CD14-positive monocyte (primary cell): ENCODE data around the gene UPK3BL1. TPM values are rescaled to one million over a fixed set of nuclear protein-coding genes. Genes with fewer than 3 reads are reported as not detected.
"Not testable (repeated sequence)": the region's sequence is repeated elsewhere in the genome, so short reads cannot be mapped to it uniquely, and the experiment has no call there.

ENCODE experiments used
- DNase-seq, 3 donors: peaks; one replicate each; pipeline ENCODE4 v3.0.0-alpha.2; 2011 to 2022
- H2AFZ ChIP-seq: 2 replicates; pipeline ENCODE4 v1.6.0; 2012; ENCODE audit warnings: mild to moderate bottlenecking, low read depth, low read length, inconsistent platforms; ENCODE audit not compliant: insufficient read depth, poor library complexity, severe bottlenecking
- H3K27ac ChIP-seq, 2 donors: 1 replicate in 1 of 2; 2 replicates in 1 of 2; pipeline ENCODE4 v1.5.1; 2012 to 2013; ENCODE audit warnings: low read length in 2 of 2, control low read depth in 1 of 2, inconsistent platforms in 1 of 2, low read depth in 1 of 2, mild to moderate bottlenecking in 1 of 2
- H3K27me3 ChIP-seq, 2 donors: one replicate each; pipeline versions ENCODE4 v1.6.0 to v1.6.1; 2011 to 2013; ENCODE audit warnings: low read length in 2 of 2; ENCODE audit not compliant: control insufficient read depth in 2 of 2, insufficient read depth in 2 of 2
- H3K36me3 ChIP-seq, 2 donors: replicated peaks in 1 of 2; 1 replicate in 1 of 2; 2 replicates in 1 of 2; pipeline versions ENCODE4 v1.5.1 to v1.6.1; 2012 to 2013; ENCODE audit warnings: low read length in 2 of 2, control low read depth in 1 of 2, inconsistent platforms in 1 of 2, mild to moderate bottlenecking in 1 of 2; ENCODE audit not compliant: insufficient read depth in 2 of 2, control insufficient read depth in 1 of 2
- H3K4me1 ChIP-seq, 2 donors: 1 replicate in 1 of 2; 2 replicates in 1 of 2; pipeline versions ENCODE4 v1.5.1 to v1.6.1; 2012 to 2013; ENCODE audit warnings: low read length in 2 of 2, control low read depth in 1 of 2, inconsistent platforms in 1 of 2, mild to moderate bottlenecking in 1 of 2, moderate library complexity in 1 of 2; ENCODE audit not compliant: insufficient read depth in 2 of 2, control insufficient read depth in 1 of 2
- H3K4me2 ChIP-seq: replicated peaks from 2 replicates; pipeline ENCODE3; 2012; ENCODE audit warnings: low read length, moderate library complexity, mild to moderate bottlenecking; ENCODE audit not compliant: poor library complexity, severe bottlenecking; ENCODE audit errors: extremely low read depth
- H3K4me3 ChIP-seq, 3 experiments: fragments of 200-600 bp in 1 of 3; sonication (generic) in 1 of 3; replicated peaks in 1 of 3; 1 replicate in 2 of 3; 2 replicates in 1 of 3; pipeline ENCODE4 v1.5.1; 2011 to 2013; ENCODE audit warnings: low read length in 3 of 3, mild to moderate bottlenecking in 3 of 3, control low read depth in 2 of 3, low read depth in 2 of 3, inconsistent platforms in 1 of 3, moderate library complexity in 1 of 3
- H3K79me2 ChIP-seq: 2 replicates; pipeline ENCODE4 v1.6.0; 2012; ENCODE audit warnings: mild to moderate bottlenecking, control low read depth, inconsistent platforms, low read length, moderate library complexity; ENCODE audit not compliant: insufficient read depth
- H3K9ac ChIP-seq: 2 replicates; pipeline ENCODE4 v1.6.0; 2017; ENCODE audit warnings: low read length, mild to moderate bottlenecking; ENCODE audit not compliant: insufficient read depth, poor library complexity, severe bottlenecking
- H3K9me3 ChIP-seq, 2 donors: replicated peaks in 1 of 2; 1 replicate in 1 of 2; 2 replicates in 1 of 2; pipeline versions ENCODE4 v1.5.1 to v1.6.1; 2012 to 2013; ENCODE audit warnings: low read length in 2 of 2, control low read depth in 1 of 2; ENCODE audit not compliant: control insufficient read depth in 1 of 2, insufficient read depth in 1 of 2
- H4K20me1 ChIP-seq: 2 replicates; pipeline ENCODE4 v1.6.0; 2012; ENCODE audit warnings: mild to moderate bottlenecking, low read length, control low read depth, moderate library complexity; ENCODE audit not compliant: insufficient read depth
- H3K27ac Mint-ChIP-seq, 7 donors: one replicate each; pipeline ENCODE4 v1.8.0; 2020; ENCODE audit warnings: mild to moderate bottlenecking in 7 of 7, mixed read lengths in 7 of 7, moderate library complexity in 6 of 7, inconsistent platforms in 2 of 7
- H3K27me3 Mint-ChIP-seq, 3 donors: one replicate each; pipeline ENCODE4 v1.8.0; 2021 to 2022; ENCODE audit warnings: low read depth in 3 of 3, mild to moderate bottlenecking in 3 of 3, mixed read lengths in 3 of 3, moderate library complexity in 3 of 3, inconsistent platforms in 1 of 3
- H3K36me3 Mint-ChIP-seq, 2 donors: one replicate each; pipeline ENCODE4 v1.8.0; 2020; ENCODE audit warnings: mixed read lengths in 2 of 2, inconsistent platforms in 1 of 2, mild to moderate bottlenecking in 1 of 2
- H3K4me1 Mint-ChIP-seq: one replicate; pipeline ENCODE4 v1.8.0; 2020; ENCODE audit warnings: mild to moderate bottlenecking, mixed read lengths
- H3K4me3 Mint-ChIP-seq, 2 donors: one replicate each; pipeline ENCODE4 v1.8.0; 2020; ENCODE audit warnings: mild to moderate bottlenecking in 2 of 2, mixed read lengths in 2 of 2, moderate library complexity in 1 of 2
- H3K9me3 Mint-ChIP-seq, 7 donors: one replicate each; pipeline ENCODE4 v1.8.0; 2020 to 2022; ENCODE audit warnings: mixed read lengths in 7 of 7, mild to moderate bottlenecking in 6 of 7, moderate library complexity in 6 of 7, inconsistent platforms in 2 of 7
- whole genome bisulfite sequencing: methylation state at CpG from one replicate; pipeline ENCODE4 v1.1.5; 2013; ENCODE audit warnings: missing lambda C conversion rate; ENCODE audit not compliant: insufficient coverage; 5-methylcytosine and 5-hydroxymethylcytosine counted together
- intact Hi-C, 2 donors: fragments of 100-400 bp; cut with micrococcal nuclease; formaldehyde crosslinking; loops; one replicate each; pipeline versions ENCODE4 v1.15.0 to v1.15.1; 2023
- polyA plus RNA-seq, 3 donors: library from polyadenylated mRNA; depleted of rRNA in 1 of 3; unstranded in 2 of 3; stranded (reverse) in 1 of 3; fragments of 300-500 nt in 2 of 3; fragments of >200 nt in 1 of 3; fragmentation: Illumina TruSeq in 2 of 3; gene quantifications; 1 replicate in 2 of 3; 2 replicates in 1 of 3; pipeline ENCODE4 v1.2.3, GENCODE V29; 2012 to 2021

Gene UPK3BL1
- polyA plus RNA-seq, 3 donors: 19.6 to 101 (median 21.6) TPM

DNA sequence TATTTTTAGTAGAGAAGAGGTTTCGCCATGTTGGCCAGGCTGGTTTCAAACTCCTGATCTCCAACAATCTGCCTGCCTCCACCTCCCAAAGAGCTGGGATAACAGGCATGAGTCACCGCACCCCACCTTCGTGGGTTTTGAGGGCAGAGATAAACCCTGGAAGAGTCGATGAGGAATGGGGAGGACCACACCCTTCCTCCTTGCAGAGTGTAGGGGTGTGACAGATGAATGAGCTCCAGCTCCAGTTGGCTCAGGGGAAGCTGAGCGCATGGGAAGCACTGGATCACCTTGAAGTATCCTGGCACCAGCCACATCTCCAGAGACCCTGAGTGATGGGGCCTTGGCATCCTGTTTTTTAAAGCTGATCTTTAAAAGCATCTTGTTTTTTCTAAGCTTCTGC is 40.0 kb upstream of the UPK3BL1 start:
- intact Hi-C loops, H3K9ac ChIP-seq, H3K79me2 ChIP-seq, H3K27me3 Mint-ChIP-seq, H3K4me3 ChIP-seq, H3K4me1 ChIP-seq, H3K36me3 ChIP-seq, H3K27ac Mint-ChIP-seq, H3K27me3 ChIP-seq, DNase-seq, H3K9me3 Mint-ChIP-seq, H3K4me3 Mint-ChIP-seq, H3K27ac ChIP-seq, H3K36me3 Mint-ChIP-seq, H3K4me2 ChIP-seq, H3K4me1 Mint-ChIP-seq, H4K20me1 ChIP-seq, H3K9me3 ChIP-seq, H2AFZ ChIP-seq: not testable (repeated sequence)
- WGBS: no CpG with 5 or more reads among the region's 5 CpGs

DNA sequence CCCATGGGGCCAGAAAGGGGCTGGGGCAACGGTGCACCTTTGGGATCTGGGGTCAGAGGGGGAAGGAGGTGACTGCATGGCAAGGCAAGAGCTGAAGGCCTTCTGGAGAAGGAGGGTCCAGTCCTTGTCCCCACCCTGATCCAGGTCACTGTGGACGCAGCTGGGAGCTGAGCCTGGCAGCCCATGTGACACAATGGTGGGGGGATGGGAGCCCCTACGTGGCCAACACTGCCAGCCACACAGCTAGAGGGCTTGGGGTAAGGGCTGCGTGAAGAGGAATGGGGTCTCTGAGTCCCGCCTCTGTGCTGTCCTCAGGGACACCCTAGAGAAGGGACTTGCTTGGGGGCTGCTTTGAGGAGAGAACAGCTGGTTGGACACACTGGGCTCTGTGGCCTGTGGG is 38.2 kb upstream of the UPK3BL1 start:
- H3K4me1 Mint-ChIP-seq, H3K4me3 ChIP-seq, H3K4me2 ChIP-seq, H3K9me3 ChIP-seq, H3K9ac ChIP-seq, H3K4me1 ChIP-seq, H2AFZ ChIP-seq, H3K4me3 Mint-ChIP-seq, H3K27me3 Mint-ChIP-seq, H3K27me3 ChIP-seq, H3K36me3 ChIP-seq, H3K36me3 Mint-ChIP-seq, intact Hi-C loops, H3K9me3 Mint-ChIP-seq, H3K27ac ChIP-seq, H4K20me1 ChIP-seq, DNase-seq, H3K27ac Mint-ChIP-seq, H3K79me2 ChIP-seq: not testable (repeated sequence)
- no CpG with 5 or more reads among the region's 5 CpGs for WGBS

DNA sequence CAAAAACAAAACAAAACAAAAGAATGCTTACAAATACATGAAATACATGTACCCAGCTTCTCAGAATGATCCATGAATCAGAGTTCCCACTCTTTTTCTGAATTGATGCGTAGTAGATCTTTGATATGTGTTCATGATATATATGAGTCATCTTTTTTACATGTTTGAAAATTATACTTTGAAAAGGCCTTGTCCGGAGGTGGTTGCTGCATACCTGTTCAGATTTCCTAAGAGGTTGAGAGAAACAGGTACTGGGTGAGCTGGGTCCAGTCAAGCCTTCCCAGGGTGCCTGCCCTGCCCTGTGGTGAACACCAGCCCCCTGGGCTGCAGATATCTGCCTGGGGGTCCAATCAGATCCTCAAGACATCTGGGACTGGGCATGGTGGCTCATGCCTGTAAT is 33.0 kb upstream of the UPK3BL1 start:
- H3K9ac ChIP-seq, H4K20me1 ChIP-seq, H3K4me1 Mint-ChIP-seq, H3K36me3 Mint-ChIP-seq, H3K4me3 ChIP-seq, H3K36me3 ChIP-seq, H3K27ac ChIP-seq, H3K4me1 ChIP-seq, H3K4me2 ChIP-seq, H3K27ac Mint-ChIP-seq, H3K4me3 Mint-ChIP-seq, DNase-seq, H3K27me3 Mint-ChIP-seq, H2AFZ ChIP-seq, H3K79me2 ChIP-seq, H3K9me3 ChIP-seq, intact Hi-C loops, H3K9me3 Mint-ChIP-seq, H3K27me3 ChIP-seq: not testable (repeated sequence)
- WGBS: no CpG with 5 or more reads among the region's 2 CpGs

DNA sequence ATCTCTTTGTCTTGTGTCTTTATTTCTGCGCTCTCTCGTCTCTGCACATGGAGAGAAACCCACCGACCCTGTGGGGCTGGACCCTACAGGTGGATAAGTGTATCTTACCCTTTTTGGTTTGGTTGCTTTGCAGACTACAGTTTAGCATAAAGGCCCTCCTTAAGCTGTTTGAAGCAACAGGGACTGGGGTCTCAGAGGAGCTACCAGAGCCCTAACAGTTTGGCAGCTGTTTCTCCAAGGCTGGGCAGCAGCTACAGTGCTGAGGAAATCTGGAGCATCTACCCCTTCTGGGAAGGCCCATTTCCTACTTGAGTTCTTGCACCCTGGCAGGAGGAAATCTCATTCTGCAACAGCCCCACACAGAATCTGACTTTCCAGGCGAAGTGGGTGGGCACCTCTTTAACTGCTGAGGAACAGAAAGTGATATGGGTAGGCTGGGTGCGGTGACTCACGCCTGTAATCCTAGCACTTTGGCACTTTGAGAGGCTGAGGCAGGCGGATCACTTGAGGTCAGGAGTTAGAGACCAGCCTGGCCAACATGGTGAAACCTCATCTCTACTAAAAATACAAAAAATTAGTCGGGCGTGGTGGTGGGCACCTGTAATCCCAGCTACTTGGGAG is 31.0 kb upstream of the UPK3BL1 start:
- H3K4me1 Mint-ChIP-seq, H3K36me3 ChIP-seq, H3K27me3 ChIP-seq, H3K27ac Mint-ChIP-seq, H3K4me3 Mint-ChIP-seq, H3K9ac ChIP-seq, H3K4me1 ChIP-seq, H3K4me3 ChIP-seq, H2AFZ ChIP-seq, H3K27ac ChIP-seq, H4K20me1 ChIP-seq, DNase-seq, H3K27me3 Mint-ChIP-seq, H3K79me2 ChIP-seq, H3K9me3 Mint-ChIP-seq, H3K4me2 ChIP-seq, intact Hi-C loops, H3K9me3 ChIP-seq, H3K36me3 Mint-ChIP-seq: not testable (repeated sequence)
- no CpG with 5 or more reads among the region's 9 CpGs for WGBS
